Immature natural killer cell (primary cell): Measurements from ENCODE around the gene DGKE. TPM values are rescaled to one million over a fixed set of nuclear protein-coding genes. Genes with fewer than 3 reads are reported as not detected.

Source experiments
- DNase-seq, 3 donors: peaks; one replicate each; pipeline ENCODE4 v3.0.0; 2022; ENCODE audit warnings: mixed read lengths in 1 of 3
- H3K27ac Mint-ChIP-seq, 6 donors: one replicate each; pipeline ENCODE4 v1.8.0; 2020; ENCODE audit warnings: mixed read lengths in 6 of 6, mild to moderate bottlenecking in 5 of 6, inconsistent platforms in 4 of 6, moderate library complexity in 3 of 6
- H3K27me3 Mint-ChIP-seq, 3 donors: one replicate each; pipeline ENCODE4 v1.8.0; 2020 to 2021; ENCODE audit warnings: low read depth in 3 of 3, mild to moderate bottlenecking in 3 of 3, mixed read lengths in 3 of 3, moderate library complexity in 3 of 3, inconsistent platforms in 1 of 3
- H3K36me3 Mint-ChIP-seq, 3 donors: one replicate each; pipeline ENCODE4 v1.8.0; 2020; ENCODE audit warnings: mixed read lengths in 3 of 3, inconsistent platforms in 2 of 3, mild to moderate bottlenecking in 2 of 3
- H3K4me1 Mint-ChIP-seq, 2 donors: one replicate each; pipeline ENCODE4 v1.8.0; 2020; ENCODE audit warnings: inconsistent platforms in 2 of 2, mild to moderate bottlenecking in 2 of 2, mixed read lengths in 2 of 2, moderate library complexity in 1 of 2
- H3K4me3 Mint-ChIP-seq, 5 donors: one replicate each; pipeline ENCODE4 v1.8.0; 2020; ENCODE audit warnings: mild to moderate bottlenecking in 5 of 5, mixed read lengths in 5 of 5, inconsistent platforms in 3 of 5, moderate library complexity in 3 of 5
- H3K9me3 Mint-ChIP-seq, 6 donors: one replicate each; pipeline ENCODE4 v1.8.0; 2020; ENCODE audit warnings: mild to moderate bottlenecking in 6 of 6, mixed read lengths in 6 of 6, inconsistent platforms in 4 of 6, moderate library complexity in 3 of 6
- polyA plus RNA-seq, 3 donors: library from polyadenylated mRNA; unstranded; fragments of 300-500 nt; fragmentation: Illumina TruSeq; gene quantifications; one replicate each; pipeline ENCODE4 v1.2.3, GENCODE V29; 2021

Gene DGKE
- polyA plus RNA-seq, 3 donors from 2014 or later, result 5.1 to 5.5 (median 5.3) TPM

DNA sequence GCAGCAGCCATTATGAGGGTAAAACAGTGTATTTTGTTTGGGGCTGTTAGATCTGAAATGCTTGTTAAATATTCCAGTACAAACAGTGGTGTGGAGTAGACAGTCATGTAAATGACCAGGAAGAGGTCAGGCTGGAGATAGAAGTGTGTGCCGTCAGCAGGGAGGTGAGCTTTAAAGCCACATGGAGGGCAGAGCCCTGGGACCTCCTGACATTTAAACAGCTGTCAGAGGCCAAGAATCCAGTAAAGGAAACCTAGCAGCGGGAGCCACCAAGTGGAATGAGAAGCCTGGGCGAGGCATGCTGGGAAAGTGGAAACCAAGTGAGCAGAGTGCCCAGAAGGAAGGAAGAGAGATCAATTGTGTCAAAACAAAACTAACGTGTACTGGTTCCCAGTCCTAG is 27.0 kb upstream of the DGKE start:
- no peak overlapping the region for H3K27ac Mint-ChIP-seq
- H3K9me3 Mint-ChIP-seq, result no peaks in the 10 kb centered on the region

GRCh38 chr17:56807723-56808122 is 26.2 kb upstream of the DGKE start:
- DNase-seq, result no peak
- Mint-ChIP-seq H3K27ac (no peak overlapping the region), H3K36me3 (peaks cover 0 to 9% (median 5%) of the 10 kb centered on the region in 3 donors), H3K4me3 (no peak overlapping the region), H3K4me1 (no peaks in the 10 kb centered on the region), H3K9me3 (no peaks in the 10 kb centered on the region), H3K27me3 (peaks cover 0 to 5% (median 0%) of the 10 kb centered on the region in 3 donors)

More for the DNA sequence above, 27.0 kb upstream of the DGKE start:
- H3K36me3 Mint-ChIP-seq, result peaks cover 0 to 5% (median 4%) of the 10 kb centered on the region in 3 donors
- no peaks in the 10 kb centered on the region for H3K4me1 Mint-ChIP-seq
- H3K4me3 Mint-ChIP-seq, result no peak overlapping the region
- peaks cover 0 to 5% (median 0%) of the 10 kb centered on the region in 3 donors for H3K27me3 Mint-ChIP-seq
- DNase-seq, result no peak

GRCh38 chr17:56808503-56808902 is 25.4 kb upstream of the DGKE start:
- no peak overlapping the region for H3K27ac Mint-ChIP-seq
- H3K27me3 Mint-ChIP-seq, result peaks cover 0 to 5% (median 0%) of the 10 kb centered on the region in 3 donors
- H3K4me3 Mint-ChIP-seq, result no peak overlapping the region
- peaks cover 0 to 12% (median 5%) of the 10 kb centered on the region in 3 donors for H3K36me3 Mint-ChIP-seq
- DNase-seq, result no peak
- H3K4me1 Mint-ChIP-seq, result no peaks in the 10 kb centered on the region
- H3K9me3 Mint-ChIP-seq, result no peaks in the 10 kb centered on the region

- H3K4me3 Mint-ChIP-seq, result no peak overlapping the region
- peaks cover 0 to 13% (median 5%) of the 10 kb centered on the region in 3 donors for H3K36me3 Mint-ChIP-seq
- H3K27ac Mint-ChIP-seq, result no peak overlapping the region
- DNase-seq, result no peak
- H3K27me3 Mint-ChIP-seq, result peaks cover 0 to 5% (median 0%) of the 10 kb centered on the region in 3 donors
- no peaks in the 10 kb centered on the region for H3K9me3 Mint-ChIP-seq
- H3K4me1 Mint-ChIP-seq, result no peaks in the 10 kb centered on the region
Observed at GRCh38 chr17:56809106-56809819, 24.7 kb upstream of the DGKE start.

GRCh38 chr17:56809820-56810179 is 24.2 kb upstream of the DGKE start:
- H3K36me3 Mint-ChIP-seq, result peaks cover 0 to 13% (median 5%) of the 10 kb centered on the region in 3 donors
- no peaks in the 10 kb centered on the region for H3K9me3 Mint-ChIP-seq
- no peaks in the 10 kb centered on the region for H3K4me1 Mint-ChIP-seq
- H3K27me3 Mint-ChIP-seq, result peaks cover 0 to 5% (median 0%) of the 10 kb centered on the region in 3 donors
- no peak overlapping the region for H3K27ac Mint-ChIP-seq
- DNase-seq, result no peak
- H3K4me3 Mint-ChIP-seq, result no peak overlapping the region

DNA sequence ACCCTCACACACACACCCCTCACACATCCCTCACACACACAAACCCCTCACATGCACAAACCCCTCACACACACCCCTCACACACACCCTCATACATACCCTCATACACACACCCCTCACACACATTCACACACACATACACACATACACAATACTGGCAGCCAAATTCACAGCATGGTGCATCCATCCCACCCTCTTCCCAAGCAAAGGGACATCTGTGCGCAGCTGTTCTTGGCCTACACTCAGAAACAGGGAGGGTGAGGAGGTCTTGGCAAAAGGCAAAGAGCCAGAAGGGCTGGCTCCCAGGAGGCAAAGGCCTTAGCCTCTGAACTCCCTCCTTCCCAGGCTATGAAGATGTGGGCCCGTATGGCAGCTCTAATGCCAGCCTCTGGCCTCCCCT is 23.6 kb upstream of the DGKE start:
- DNase-seq, result no peak
- H3K36me3 Mint-ChIP-seq, result peaks cover 0 to 13% (median 5%) of the 10 kb centered on the region in 3 donors
- no peaks in the 10 kb centered on the region for H3K9me3 Mint-ChIP-seq
- no peaks in the 10 kb centered on the region for H3K4me1 Mint-ChIP-seq
- H3K27ac Mint-ChIP-seq, result no peak overlapping the region
- H3K4me3 Mint-ChIP-seq, result no peak overlapping the region
- peaks cover 0 to 5% (median 0%) of the 10 kb centered on the region in 3 donors for H3K27me3 Mint-ChIP-seq

GRCh38 chr17:56810891-56811775 is 22.8 kb upstream of the DGKE start:
- Mint-ChIP-seq H3K27me3 (peaks cover 0 to 5% (median 0%) of the 10 kb centered on the region in 3 donors), H3K4me1 (no peaks in the 10 kb centered on the region), H3K27ac (no peak overlapping the region), H3K9me3 (no peaks in the 10 kb centered on the region), H3K36me3 (peaks cover 4 to 13% (median 5%) of the 10 kb centered on the region in 3 donors), H3K4me3 (no peak overlapping the region)
- no peak for DNase-seq

DNA sequence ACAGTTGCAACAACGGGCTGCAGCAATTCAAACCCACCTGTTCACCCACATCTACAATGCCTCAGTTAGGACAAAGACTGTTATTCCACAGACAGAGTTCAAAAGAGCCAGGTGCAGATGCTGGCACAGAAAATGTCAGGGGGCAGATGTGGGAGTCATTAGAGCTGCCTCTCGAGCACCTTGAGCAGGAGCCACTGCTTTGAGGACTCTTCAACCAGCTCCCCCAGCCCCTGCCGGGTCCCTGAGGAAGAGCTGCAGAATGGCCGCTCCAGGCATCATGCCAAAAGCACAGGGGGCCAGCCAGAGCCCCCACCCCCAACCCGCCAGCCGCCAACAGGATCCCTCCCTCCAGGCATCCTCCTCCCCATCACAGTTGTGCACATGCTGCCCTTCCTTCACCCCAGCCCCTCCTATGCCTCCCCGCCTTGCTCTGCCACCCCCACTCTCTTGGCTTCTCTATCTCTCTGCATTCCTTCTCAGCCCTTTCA is 21.0 kb upstream of the DGKE start:
- peaks cover 0 to 11% (median 4%) of the 10 kb centered on the region in 3 donors for H3K36me3 Mint-ChIP-seq
- H3K4me3 Mint-ChIP-seq, result no peak overlapping the region
- no peaks in the 10 kb centered on the region for H3K4me1 Mint-ChIP-seq
- peaks cover 0 to 3% (median 0%) of the 10 kb centered on the region in 3 donors for H3K27me3 Mint-ChIP-seq
- no peaks in the 10 kb centered on the region for H3K9me3 Mint-ChIP-seq
- no peak for DNase-seq
- H3K27ac Mint-ChIP-seq, result no peak overlapping the region

GRCh38 chr17:56815711-56816110 is 18.2 kb upstream of the DGKE start:
- Mint-ChIP-seq H3K36me3 (peaks cover 0 to 11% (median 4%) of the 10 kb centered on the region in 3 donors), H3K4me1 (peaks cover 4% of the 10 kb centered on the region in 2 donors), H3K9me3 (no peaks in the 10 kb centered on the region), H3K27ac (no peak overlapping the region), H3K4me3 (no peak overlapping the region), H3K27me3 (peaks cover 0 to 5% (median 0%) of the 10 kb centered on the region in 3 donors)
- DNase-seq, result no peak

DNA sequence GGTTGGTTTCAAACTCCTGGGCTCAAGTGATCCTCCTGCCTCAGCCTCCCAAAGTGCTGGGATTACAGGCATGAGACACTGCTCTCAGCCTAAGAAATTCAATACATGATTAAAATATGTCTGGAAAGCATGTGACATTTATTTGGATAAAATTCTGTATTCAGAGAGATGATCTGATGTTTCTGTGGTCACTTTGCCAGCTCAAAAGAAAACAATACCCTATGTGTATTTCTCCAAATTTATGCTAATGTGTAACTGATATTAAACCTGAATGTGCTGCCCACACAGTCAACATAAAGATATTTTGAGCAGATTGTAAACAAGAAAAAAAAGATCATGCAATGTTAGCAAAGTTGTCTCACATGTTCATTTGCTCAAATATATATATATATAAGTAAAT is 16.9 kb upstream of the DGKE start:
- Mint-ChIP-seq H3K9me3 (no peaks in the 10 kb centered on the region), H3K4me1 (peaks cover 4% of the 10 kb centered on the region in 2 donors), H3K27me3 (peaks cover 0 to 3% (median 0%) of the 10 kb centered on the region in 3 donors), H3K4me3 (no peak overlapping the region), H3K27ac (no peak overlapping the region), H3K36me3 (peaks cover 0 to 11% (median 4%) of the 10 kb centered on the region in 3 donors)
- no peak for DNase-seq

DNA sequence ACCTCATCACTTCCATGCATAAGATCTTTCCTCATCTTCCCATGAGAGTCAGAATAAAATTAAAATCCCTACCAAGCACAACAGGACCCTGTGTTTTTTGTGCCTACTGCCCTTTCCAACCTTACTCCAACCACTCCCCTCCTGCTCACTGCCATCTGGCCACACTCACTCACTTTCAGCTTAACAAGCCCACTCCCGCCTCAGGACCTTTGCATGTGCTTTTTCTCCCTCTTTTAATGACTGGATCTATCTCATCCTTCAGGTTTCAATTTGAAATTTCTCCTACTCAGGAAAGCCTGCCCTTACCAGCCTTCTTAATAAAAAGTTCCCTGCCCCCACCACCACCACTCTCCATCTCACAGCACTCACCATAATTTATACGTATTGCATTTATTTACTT is 14.9 kb upstream of the DGKE start:
- H3K36me3 Mint-ChIP-seq, result peaks cover 0 to 4% (median 3%) of the 10 kb centered on the region in 3 donors
- H3K9me3 Mint-ChIP-seq, result no peaks in the 10 kb centered on the region
- no peak overlapping the region for H3K27ac Mint-ChIP-seq
- H3K27me3 Mint-ChIP-seq, result peaks cover 0 to 5% (median 0%) of the 10 kb centered on the region in 3 donors
- peaks cover 4% of the 10 kb centered on the region in 2 donors for H3K4me1 Mint-ChIP-seq
- DNase-seq, result no peak
- H3K4me3 Mint-ChIP-seq, result no peak overlapping the region

GRCh38 chr17:56819431-56820145 is 14.4 kb upstream of the DGKE start:
- H3K4me3 Mint-ChIP-seq, result no peak overlapping the region
- peaks cover 3 to 4% (median 4%) of the 10 kb centered on the region in 3 donors for H3K36me3 Mint-ChIP-seq
- DNase-seq, result peak; percentile 62 to 66 (median 63)
- H3K27me3 Mint-ChIP-seq, result peaks cover 0 to 5% (median 2%) of the 10 kb centered on the region in 3 donors
- no peak overlapping the region for H3K27ac Mint-ChIP-seq
- H3K9me3 Mint-ChIP-seq, result no peaks in the 10 kb centered on the region
- H3K4me1 Mint-ChIP-seq, result peaks cover 4% of the 10 kb centered on the region in 2 donors

DNA sequence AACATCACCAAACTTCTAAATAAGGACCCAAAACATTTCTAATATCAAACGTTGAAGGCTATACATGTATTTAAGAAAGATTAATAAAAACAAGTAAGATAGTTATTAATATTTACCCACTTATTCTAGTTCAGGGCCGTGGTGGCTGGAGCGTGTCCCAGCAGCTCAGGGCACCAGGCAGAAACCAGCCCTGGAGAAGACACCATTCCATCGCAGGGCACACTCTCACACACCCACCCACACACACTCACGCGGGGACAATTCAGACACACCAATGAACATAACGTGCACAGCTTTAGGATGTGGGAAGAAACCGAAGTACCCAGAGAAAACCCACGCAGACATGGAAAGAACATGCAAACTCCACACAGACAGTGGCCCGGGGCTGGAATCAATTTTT is 13.7 kb upstream of the DGKE start:
- peaks cover 0 to 5% (median 2%) of the 10 kb centered on the region in 3 donors for H3K27me3 Mint-ChIP-seq
- H3K4me1 Mint-ChIP-seq, result peaks cover 4% of the 10 kb centered on the region in 2 donors
- DNase-seq, result no peak
- H3K27ac Mint-ChIP-seq, result no peak overlapping the region
- H3K4me3 Mint-ChIP-seq, result no peak overlapping the region
- peaks cover 3 to 5% (median 4%) of the 10 kb centered on the region in 3 donors for H3K36me3 Mint-ChIP-seq
- H3K9me3 Mint-ChIP-seq, result no peaks in the 10 kb centered on the region
